NCI-H2171 treated with DMSO at 0.1 percent for 48 hours (cell line): ENCODE results near the gene RPS21.
"Not testable (repeated sequence)": the region's sequence is repeated elsewhere in the genome, so short reads cannot be mapped to it uniquely, and the experiment has no call there.

Source experiments
- DNase-seq: peaks from one replicate; lab custom pipeline; 2025; lab: John Stamatoyannopoulos, UW

The RPS21 gene

DNA sequence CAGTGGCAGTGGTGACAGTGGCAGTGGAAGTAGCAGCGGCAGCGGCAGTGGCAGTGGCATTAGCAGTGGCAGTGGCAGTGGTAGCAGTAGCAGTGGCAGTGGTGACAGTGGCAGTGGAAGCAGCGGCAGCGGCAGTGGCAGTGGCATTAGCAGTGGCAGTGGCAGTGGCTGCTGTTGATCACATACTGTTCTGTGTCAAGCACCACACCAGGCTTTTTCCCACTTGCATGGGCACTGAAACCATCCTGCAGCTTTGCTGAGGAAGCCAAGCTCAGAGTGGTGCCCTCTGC is 39.1 kb downstream of the RPS21 start:
- DNase-seq = not testable (repeated sequence)

DNA sequence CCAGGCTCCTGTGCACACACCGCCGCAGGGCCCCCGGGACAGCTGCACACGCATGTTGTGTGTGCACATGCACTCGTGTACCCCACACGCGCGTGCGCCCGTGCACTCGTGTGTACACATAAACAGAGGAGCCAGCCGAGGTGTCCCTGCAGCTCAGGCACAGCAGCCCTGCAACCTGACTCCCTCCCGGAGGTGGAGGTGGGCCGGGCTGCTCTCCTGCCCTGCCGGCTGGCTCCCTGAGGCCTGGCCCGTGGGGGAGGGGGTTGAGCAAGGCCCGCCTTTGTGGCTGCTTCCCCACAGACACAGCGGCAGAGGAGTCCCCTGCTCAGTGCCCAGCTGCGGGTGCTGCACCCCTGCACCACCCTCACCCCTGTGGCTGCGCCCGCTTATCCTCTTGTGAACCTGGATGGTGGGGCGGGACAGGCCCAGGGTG is 39.8 kb downstream of the RPS21 start:
- DNase-seq = peak; percentile 56

DNA sequence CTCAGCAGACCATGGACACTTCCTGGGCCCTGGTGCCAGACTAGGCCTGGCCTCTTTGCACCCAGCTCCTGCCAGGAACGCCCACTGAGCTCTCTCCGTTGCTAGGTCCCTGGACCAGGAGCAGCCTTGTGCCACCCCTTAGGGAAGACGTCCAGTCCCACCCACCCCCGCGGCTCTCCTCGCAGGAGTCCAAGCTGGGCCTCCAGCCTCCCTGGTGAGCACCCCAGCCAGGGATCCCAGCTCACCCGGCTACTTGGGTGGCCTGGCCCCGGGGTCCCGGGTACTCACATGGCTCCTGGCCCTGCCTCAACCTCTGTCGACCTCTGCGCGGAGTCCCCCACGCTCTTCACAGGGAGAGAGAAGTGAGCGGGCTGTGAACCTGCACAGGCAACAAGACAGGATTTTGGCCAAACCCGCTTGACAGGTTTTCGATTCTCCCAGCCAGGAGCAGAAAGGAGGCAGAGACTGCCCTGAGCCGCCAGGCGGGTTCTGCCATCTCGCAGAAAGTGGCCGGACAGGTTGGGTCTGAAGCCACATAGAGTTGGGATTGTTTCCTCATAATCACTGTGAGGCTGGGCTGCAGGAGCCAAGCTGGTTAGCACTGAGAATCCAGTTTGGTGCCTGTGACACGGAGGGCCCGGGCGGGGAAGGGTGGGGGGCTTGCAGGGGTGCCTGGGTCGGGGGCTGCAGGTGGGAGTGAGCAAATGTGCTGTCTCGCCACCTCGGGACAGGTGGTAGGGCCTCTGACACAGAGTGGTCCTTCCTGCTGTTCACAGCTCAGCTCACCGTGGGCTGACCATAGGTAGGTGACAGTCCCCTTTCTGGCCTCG is 40.5 kb downstream of the RPS21 start, which contains the start of gene RBBP8NL:
Gene RBBP8NL (minus strand): TSS at position 368 of the 830 bp plus-strand sequence. CDS start 7,892 bp downstream, outside the sequence.
- DNase-seq = no peak

DNA sequence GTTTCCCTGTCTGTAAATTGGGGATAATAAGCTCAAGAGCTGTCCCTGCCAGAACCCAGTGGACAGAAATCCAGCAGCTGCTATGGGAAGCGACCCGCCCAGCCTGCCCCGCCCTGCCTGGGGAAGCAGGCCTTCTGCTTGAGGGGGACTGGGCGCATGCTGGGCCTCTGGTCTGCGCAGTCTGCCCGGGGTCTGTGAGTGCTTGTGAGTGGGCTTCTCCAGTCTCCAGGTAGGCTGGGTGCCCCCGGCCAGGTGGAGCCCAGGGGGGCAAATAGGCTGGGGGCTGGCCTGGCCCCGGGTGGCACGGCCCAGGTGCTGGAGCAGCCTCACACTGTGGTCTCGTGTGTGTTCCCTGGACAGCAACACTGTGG is 41.1 kb downstream of the RPS21 start:
- DNase-seq = no peak

DNA sequence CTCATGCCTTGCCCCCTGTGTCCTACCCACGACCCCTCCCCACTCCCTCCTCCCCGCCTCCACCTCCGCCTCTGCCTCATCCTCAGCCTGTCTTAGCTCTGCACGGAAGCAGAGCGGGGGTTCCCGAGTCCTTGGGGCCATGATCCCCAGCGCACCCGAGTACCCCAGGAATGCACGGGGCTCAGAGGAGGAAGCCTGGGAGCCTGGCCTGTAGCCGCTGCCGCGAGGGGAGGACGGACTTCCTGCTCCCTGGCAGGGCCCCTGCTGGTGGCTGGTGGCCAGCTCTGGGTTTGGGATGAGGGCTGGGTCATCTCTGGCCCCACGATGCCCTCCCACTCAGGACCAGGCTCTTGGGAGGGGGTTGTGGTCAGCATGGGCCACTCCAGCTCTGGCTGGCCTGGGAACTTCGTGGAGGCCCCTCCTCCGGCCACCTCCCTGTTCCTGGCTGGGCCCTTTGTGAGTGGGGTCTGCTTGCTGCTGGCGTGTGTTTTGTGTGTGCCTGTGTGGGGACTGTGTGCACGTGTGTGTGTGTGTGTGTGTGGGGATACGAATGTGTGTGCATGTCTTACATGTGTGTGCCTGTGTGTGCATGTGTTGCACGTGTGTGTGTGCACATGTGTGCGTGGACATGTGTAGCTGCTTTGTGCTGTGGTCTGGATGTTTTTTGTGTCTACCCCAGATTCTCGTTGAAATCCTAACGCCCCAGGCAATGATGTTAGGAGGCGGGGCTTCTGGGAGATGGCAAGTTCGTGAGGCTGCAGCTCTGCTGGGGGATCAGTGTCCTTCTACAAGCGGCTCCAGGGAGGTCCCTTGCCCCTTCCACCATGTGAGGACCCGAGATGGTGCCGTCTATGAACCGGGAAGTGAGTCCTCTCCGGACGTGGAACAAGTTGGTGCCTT is 41.7 kb downstream of the RPS21 start:
- DNase-seq = no peak

DNA sequence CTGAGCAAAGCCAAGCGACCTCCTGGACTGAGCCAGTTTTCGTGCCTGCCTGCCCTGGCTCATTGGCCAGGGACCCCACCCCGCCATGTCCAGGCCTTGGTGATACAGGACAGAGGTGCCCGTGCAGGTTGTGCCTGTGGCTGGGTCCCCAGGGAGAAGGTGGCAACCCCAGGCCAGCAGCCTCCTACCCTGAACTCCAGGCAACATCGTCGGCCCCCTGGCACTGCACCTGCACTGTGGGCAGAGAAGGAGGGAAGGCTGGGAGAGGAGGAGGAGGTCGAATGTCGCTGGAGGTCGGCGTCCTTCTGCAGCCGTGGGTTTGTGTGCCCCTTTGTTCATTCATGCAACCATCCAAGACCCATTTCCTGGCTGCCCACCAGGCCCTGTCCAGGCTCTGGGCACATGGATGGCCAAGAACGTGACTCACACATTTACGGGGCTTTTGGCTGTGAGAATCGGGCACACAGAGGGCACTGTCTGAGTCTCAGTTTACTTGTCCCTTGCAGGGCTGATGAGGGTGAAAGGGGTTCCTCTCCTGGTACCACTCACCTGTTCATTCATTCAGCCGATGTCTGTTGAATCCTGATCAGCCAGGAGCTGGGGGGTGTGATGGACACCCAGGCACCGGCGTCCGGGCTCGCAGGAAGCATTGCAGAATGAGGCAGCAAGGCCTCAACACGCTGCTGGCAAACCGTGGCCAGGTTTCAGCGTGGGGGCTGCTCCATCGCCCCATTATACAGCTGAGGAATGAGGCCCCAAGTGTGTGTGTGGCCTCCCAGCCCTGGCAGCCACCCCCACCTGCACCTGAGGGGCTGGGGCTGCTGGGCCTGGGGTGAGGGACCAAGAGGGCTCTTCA is 42.8 kb downstream of the RPS21 start:
- DNase-seq = no peak

DNA sequence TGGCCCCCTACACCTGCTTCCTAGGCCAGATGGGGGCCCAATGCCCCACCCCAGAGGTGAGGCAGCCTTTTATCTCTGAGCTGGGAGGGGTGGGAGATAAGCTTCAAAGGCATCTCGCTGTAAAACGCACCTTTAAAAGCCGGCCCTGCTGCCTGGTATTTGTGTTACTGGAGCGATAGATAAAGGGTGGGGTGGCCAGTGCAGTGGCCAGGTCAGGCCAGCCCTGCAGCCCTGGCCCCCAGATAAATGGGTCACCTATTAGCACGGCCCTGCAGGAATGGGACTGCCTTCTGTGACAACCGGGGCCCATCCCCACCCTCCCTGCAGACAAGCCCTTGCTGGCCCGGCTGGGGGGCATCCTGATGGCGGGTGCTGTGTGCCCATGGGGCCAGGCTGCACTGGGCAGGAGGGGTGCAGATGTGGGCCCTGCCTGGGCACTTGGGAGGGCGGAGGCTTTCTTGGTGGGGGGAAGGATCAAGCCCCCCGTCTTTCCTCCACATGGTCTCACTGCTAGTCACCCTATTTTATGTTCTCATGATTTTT is 43.5 kb downstream of the RPS21 start:
- no peak for DNase-seq

DNA sequence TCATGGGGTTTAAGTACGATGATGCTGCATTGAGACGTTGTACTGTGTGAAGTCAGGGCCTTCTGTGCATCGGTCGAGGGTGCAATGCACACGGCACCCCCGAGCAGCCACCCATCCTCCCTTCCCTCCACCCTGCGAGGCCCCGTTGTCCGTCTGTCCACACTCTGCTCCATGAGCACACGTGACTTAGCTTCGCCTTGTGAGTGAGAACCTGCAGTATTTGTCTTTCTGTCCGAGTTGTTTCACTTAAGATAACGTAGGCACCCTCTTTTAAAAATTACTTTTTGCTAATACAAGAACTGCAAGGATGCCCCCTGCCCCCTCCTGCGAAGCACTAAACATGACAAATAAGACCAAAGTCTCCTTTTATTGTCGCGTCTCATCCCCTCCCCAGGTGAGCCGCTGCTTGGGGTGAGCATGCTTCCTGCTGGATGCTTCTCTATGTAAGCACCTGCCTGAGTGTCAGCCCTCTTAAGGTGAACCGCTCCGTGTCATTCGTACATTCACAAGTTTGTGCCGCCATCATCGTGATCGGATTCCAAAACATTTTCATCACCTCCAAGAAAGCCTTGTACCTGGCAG is 44.1 kb downstream of the RPS21 start:
- no peak for DNase-seq

DNA sequence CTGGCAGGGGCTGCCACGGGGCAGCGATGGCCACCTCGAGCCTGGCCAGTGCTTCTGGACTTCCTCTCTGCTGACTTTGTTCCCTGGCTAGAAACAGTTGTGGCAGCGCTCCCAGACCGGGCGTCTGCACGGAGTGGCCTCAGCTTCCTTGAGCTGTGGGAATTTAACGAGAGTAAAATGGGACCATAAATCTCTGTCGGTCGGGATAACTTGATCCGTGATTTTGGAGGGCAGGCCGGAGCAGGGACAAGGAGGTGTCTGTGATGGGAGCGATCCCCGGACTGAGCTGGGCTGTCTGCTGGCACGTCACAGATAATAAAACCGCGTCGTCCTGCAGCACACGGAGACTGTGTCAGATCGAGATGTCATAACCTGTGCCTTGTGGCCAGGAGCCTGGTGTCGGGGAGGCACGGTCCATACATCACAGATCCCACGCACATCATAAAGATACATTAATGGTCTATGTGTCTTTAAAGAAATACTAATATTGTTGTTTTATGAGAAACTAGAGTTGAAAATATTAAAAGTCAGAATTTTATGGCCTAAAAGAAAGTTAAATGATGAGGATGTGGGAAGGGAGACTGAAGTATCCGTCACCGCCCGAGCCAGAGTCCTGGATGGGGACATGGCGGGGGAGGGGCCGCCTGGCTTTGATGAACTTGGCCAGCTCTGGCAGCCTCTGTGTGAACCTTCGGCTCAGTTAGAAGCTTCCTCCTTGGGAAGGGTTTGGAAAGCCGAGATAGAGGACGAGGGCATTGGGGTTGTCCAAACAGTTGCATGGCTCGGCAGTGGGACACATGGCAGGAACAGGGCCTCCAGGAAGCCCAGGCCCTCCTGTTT is 47.0 kb downstream of the RPS21 start:
- no peak for DNase-seq

DNA sequence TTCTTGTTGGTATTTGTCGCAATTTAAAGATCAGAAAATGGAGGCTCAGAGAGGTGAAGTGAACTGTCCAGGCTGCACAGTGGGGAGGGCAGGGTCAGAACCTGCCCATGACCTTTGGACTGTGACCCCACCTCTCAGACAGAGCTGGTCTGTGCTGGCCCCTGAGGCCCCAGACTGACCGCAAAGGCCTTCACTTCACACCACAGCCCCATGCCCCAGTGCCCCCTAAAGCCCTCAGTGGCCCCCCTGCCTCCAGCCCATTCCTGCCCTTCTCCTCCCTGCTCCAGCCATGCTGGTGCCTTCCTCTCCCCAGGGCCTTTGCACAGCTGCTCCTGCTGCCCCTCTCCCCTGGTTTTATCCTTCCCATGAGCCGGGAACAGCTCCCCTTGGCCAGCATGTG is 49.8 kb downstream of the RPS21 start:
- no peak for DNase-seq

DNA sequence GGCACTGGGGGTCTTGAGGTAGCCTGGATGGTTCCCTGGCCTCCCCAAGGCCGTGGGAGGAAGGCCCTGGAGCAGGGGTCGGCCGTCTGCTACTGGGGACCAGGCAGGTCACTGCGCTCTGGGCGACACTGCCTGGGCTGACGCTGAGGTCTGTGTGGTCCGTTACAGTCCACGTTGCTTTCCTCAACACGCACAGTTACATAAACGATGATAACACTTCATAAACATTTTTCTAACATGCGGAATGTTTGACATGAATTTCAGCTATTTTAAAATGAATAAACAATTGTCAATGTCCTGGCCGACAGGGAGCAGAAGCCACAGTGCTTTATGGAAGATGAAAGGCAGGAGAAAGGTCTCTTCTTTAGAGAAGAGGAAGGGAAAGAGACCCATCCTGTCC is 50.6 kb downstream of the RPS21 start:
- no peak for DNase-seq

DNA sequence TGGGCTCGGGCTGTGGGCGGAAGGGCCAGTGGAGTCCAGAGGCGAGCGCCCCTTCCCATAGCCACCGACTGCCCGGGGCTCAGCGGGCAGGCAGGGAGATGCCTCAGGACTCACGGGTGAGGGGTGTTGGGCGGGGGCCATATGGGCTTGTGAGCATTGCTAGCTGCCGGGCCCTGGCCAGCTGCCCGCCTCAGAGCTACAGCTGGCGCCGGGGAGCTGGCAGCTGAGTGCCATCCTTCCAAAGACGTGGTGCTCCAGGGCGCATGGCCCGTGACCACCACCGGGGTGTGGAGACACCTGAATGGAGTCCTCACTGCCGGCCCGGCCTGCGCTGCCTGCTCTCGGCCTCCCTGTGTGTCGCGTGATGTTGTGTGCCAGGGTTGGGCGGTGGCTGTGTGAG is 51.0 kb downstream of the RPS21 start:
- peak; percentile 13 for DNase-seq
